Measurements from ENCODE around the gene OR6T1. TPM values are rescaled to one million over a fixed set of nuclear protein-coding genes. Genes with fewer than 3 reads are reported as not detected.

The OR6T1 gene
- total RNA-seq, 1 experiment from 2014 or later, result not detected

- Histone ChIP-seq H3K36me3 (ENCODE audit: insufficient read depth, low read length, poor library complexity, severe bottlenecking) (no peaks in the 10 kb centered on the region), H3K9me3 (ENCODE audit: low read depth, low read length, poor library complexity, severe bottlenecking) (no peaks in the 10 kb centered on the region), H3K27ac (ENCODE audit: low read depth, low read length, poor library complexity, severe bottlenecking) (no peak overlapping the region), H3K4me3 (ENCODE audit: low read depth, low read length, poor library complexity, severe bottlenecking) (no peak overlapping the region), H3K4me1 (ENCODE audit: insufficient read depth, low read length, poor library complexity, severe bottlenecking) (no peaks in the 10 kb centered on the region), H3K27me3 (replicated peaks; ENCODE audit: insufficient read depth, low read depth, low read length, poor library complexity) (no peaks in the 10 kb centered on the region)
- CTCF ChIA-PET, result no interaction called here
- intact Hi-C loops (cut with micrococcal nuclease; ENCODE audit: unreplicated experiment), result no loop called here
- BruUV-seq (replicated peaks), result no TSS peak
- TF ChIP-seq, protein P1, sequence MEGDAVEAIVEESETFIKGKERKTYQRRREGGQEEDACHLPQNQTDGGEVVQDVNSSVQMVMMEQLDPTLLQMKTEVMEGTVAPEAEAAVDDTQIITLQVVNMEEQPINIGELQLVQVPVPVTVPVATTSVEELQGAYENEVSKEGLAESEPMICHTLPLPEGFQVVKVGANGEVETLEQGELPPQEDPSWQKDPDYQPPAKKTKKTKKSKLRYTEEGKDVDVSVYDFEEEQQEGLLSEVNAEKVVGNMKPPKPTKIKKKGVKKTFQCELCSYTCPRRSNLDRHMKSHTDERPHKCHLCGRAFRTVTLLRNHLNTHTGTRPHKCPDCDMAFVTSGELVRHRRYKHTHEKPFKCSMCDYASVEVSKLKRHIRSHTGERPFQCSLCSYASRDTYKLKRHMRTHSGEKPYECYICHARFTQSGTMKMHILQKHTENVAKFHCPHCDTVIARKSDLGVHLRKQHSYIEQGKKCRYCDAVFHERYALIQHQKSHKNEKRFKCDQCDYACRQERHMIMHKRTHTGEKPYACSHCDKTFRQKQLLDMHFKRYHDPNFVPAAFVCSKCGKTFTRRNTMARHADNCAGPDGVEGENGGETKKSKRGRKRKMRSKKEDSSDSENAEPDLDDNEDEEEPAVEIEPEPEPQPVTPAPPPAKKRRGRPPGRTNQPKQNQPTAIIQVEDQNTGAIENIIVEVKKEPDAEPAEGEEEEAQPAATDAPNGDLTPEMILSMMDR (conservative IDR thresholded peaks at IDR 0.05; ENCODE audit: low read depth, low read length), result no peak
- no peak for TF ChIP-seq EZH2 (IDR thresholded peaks at IDR 0.05; ENCODE audit: borderline replicate concordance, low read depth, low read length, poor library complexity, severe bottlenecking)
- POLR2A ChIA-PET (ENCODE audit: low non-redundant PET), result no interaction called here
- DNase-seq (ENCODE audit: low spot score), result no peak
Measured at GRCh38 chr11:123924027-123924426, 19.6 kb downstream of the OR6T1 start.

DNA sequence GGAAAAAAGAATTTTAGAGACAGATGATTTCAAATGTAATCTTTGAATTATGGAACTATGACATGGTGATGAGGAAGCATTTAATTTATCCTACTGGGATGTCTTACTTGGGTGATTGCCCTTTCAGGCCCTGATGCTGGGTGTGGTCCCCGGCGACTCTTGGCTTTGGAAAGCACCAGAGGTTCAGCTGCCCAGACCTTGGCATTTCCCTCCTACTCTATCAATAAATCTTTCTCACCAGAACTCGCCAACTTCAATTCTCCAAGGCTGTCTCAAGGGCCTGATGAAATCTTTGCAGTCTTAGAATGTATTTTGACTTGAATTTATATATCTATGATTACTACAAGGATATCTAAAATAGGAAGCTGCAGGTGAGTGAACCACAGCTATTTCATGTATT is 22.7 kb downstream of the OR6T1 start:
- BruUV-seq (replicated peaks), result no TSS peak

DNA sequence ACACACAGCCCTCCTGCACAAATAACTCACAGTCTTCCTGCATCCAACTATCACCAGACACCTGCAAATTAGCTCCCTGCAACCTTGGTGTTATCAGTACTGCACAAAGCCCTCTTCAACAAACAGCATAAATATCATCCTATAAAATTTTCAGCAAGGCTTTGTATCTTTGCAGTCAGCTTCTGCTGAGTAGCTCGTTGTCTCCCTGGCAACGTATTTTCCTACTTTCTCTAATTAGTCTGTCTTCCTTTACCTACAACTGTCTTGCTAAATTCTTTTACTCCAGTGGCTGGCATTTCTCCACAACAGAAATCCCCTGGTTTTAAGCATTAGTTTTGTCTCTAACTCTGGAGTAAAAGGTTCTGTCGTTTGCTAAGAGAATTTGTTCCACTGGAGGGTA is 37.8 kb downstream of the OR6T1 start:
- POLR2A ChIA-PET (ENCODE audit: low non-redundant PET), result no interaction called here
- Histone ChIP-seq H3K4me1 (ENCODE audit: insufficient read depth, low read length, poor library complexity, severe bottlenecking) (no peaks in the 10 kb centered on the region), H3K27me3 (replicated peaks; ENCODE audit: insufficient read depth, low read depth, low read length, poor library complexity) (no peaks in the 10 kb centered on the region), H3K27ac (ENCODE audit: low read depth, low read length, poor library complexity, severe bottlenecking) (no peak overlapping the region), H3K36me3 (ENCODE audit: insufficient read depth, low read length, poor library complexity, severe bottlenecking) (no peaks in the 10 kb centered on the region), H3K9me3 (ENCODE audit: low read depth, low read length, poor library complexity, severe bottlenecking) (no peaks in the 10 kb centered on the region), H3K4me3 (ENCODE audit: low read depth, low read length, poor library complexity, severe bottlenecking) (no peak overlapping the region)
- intact Hi-C loops (cut with micrococcal nuclease; ENCODE audit: unreplicated experiment), result no loop called here
- DNase-seq (ENCODE audit: low spot score), result no peak
- TF ChIP-seq EZH2 (IDR thresholded peaks at IDR 0.05; ENCODE audit: borderline replicate concordance, low read depth, low read length, poor library complexity, severe bottlenecking), result no peak
- TF ChIP-seq, protein P1 (conservative IDR thresholded peaks at IDR 0.05; ENCODE audit: low read depth, low read length), result no peak
- CTCF ChIA-PET, result no interaction called here
- BruUV-seq (replicated peaks), result no TSS peak

More for the DNA sequence above, 22.7 kb downstream of the OR6T1 start:
- Histone ChIP-seq H3K36me3 (ENCODE audit: insufficient read depth, low read length, poor library complexity, severe bottlenecking) (no peaks in the 10 kb centered on the region), H3K27me3 (replicated peaks; ENCODE audit: insufficient read depth, low read depth, low read length, poor library complexity) (no peaks in the 10 kb centered on the region), H3K4me1 (ENCODE audit: insufficient read depth, low read length, poor library complexity, severe bottlenecking) (no peaks in the 10 kb centered on the region), H3K27ac (ENCODE audit: low read depth, low read length, poor library complexity, severe bottlenecking) (no peak overlapping the region), H3K9me3 (ENCODE audit: low read depth, low read length, poor library complexity, severe bottlenecking) (no peaks in the 10 kb centered on the region), H3K4me3 (ENCODE audit: low read depth, low read length, poor library complexity, severe bottlenecking) (no peak overlapping the region)
- ChIA-PET POLR2A (ENCODE audit: low non-redundant PET) (no interaction called here), CTCF (no interaction called here)
- no peak for DNase-seq (ENCODE audit: low spot score)
- intact Hi-C loops (cut with micrococcal nuclease; ENCODE audit: unreplicated experiment), result no loop called here
- no peak for TF ChIP-seq EZH2 (IDR thresholded peaks at IDR 0.05; ENCODE audit: borderline replicate concordance, low read depth, low read length, poor library complexity, severe bottlenecking)
- TF ChIP-seq, protein P1 (conservative IDR thresholded peaks at IDR 0.05; ENCODE audit: low read depth, low read length), result no peak
